ENCODE measurements around the gene DDX51. TPM values are rescaled to one million over a fixed set of nuclear protein-coding genes. Genes with fewer than 3 reads are reported as not detected.
"Not testable (repeated sequence)": the region's sequence is repeated elsewhere in the genome, so short reads cannot be mapped to it uniquely, and the experiment has no call there.

Gene DDX51
- total RNA-seq, 1 donor from 2014 or later, result 18.0 TPM

DNA sequence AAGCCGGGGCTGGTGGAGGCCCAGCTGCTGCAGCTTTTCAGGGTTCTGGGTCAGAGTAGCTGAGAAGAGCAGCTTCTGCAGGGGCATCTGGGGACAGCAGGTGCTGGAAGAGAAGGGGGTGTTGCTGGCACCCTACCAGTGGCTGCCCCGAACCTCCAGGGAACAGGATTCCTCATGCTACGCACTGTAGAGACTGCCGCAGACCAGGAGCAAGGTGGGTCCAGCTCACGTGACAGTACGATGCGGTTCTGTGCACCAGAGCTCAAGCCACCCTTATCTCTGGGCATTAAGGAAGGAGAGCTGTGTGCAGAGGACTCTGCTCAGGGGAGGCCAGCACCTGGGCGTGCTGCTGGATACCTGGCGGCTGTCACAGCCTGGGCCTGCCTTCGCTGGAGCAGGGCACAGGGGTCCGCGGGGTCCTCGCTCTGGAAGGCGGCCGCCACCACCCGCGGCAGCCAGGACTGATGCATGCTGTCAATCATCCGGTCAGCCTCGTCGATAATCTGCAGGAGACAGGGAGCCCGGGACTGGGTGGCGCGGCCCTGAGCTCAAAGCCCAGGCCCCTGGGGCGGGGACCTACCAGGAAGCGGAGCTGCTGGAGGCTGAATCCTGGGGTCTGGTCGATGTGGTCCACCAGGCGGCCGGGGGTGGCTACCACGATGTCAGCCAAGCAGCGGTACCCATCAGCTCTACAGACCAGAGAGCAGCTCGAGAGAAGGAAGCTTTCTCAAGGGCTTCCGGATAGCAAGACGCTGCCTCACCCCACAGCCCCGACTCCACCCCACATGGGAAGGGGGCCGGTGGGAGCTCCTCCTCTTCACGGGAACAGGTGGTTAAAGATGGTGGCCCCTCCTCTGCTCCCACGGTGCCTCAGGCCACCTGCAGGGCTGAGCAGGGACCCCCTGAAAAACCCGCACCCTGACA is 2.9 kb downstream of the DDX51 start:
- DNase-seq (ENCODE audit: low spot score), result no peak

DNA sequence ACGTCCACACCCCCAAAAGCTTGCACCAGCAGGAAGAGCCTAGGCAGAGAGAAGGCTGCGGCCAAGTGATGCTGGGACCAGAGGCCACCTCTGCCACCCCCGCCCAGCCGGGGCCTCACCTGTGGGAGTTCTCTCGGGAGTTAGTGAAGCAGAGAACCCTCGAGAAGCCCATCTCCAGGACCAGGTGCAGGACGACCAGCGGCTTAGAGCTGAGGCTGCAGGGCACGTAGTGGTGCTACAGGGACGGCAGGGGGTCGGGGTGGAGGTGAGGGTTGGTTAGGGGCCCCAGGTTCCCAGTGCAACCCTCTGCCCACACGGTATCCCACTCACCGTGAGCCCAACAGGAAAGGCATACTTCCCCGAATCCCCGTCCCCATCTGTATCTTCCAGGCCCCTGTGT is 3.6 kb downstream of the DDX51 start:
- DNase-seq (ENCODE audit: low spot score), result no peak

DNA sequence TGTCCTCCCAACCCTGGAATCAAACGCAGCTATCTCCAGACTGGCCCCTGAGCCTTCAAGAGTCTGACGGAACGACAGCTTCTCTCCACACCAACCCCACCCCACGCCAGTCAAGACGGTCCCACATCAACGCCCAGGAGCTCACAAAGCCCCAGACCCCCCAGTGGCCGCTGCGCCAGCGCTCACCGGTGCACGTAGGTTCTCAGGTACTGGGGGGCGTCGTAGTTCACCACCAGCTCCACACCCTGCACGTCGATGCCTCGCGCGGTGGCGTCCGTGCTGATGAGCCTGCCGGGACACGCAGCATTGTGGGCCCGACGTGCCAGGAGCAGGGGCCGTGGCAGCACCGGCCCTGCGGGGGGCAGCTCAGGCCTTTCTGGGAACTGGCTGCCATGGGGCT is 4.2 kb downstream of the DDX51 start:
- DNase-seq (ENCODE audit: low spot score), result no peak

DNA sequence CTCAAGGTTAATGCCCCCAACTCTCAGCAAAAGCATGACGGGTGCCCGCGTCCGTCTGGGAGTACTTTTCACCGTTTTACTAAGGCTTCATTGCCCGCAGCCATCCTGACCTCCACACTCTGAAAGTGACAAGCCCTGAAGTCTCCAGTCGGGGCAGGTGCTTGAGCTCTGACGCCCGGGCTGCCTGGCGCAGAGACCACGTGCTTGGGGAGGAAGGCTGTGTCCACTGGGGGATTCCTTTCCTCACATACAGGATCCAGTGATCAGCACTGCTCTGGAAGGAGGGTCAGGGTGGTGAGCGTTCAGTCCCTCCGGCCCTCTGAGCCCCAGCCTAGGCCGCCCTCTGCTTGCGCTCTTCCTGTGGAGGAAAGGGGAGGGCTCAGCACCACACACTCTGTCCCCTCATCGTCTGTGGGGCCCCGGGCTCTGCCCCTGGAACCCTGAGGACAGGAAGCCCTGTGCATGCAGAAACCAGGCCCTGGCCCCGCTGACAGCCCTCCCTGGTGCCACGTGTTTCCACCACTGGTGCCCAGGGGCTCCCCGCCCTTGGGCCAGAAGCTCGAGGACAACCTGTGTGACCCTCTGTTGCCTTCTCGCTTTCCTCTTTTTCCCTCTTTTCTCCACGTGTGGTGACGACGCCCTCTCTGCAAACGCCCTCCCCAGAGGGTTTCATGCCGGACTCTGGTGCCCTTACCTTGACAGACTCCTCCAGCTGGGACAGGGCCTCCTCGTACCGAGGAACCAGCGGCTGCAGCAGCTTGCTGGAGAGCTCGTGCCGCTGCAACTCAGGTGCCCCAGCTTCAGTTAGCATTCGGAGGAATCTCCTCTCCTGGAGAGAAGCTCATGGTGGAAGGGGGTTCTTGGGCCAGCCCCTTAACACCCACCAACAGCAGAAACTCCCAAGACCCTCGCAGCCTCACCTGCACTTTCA is 4.9 kb downstream of the DDX51 start:
- DNase-seq (ENCODE audit: low spot score), result no peak

DNA sequence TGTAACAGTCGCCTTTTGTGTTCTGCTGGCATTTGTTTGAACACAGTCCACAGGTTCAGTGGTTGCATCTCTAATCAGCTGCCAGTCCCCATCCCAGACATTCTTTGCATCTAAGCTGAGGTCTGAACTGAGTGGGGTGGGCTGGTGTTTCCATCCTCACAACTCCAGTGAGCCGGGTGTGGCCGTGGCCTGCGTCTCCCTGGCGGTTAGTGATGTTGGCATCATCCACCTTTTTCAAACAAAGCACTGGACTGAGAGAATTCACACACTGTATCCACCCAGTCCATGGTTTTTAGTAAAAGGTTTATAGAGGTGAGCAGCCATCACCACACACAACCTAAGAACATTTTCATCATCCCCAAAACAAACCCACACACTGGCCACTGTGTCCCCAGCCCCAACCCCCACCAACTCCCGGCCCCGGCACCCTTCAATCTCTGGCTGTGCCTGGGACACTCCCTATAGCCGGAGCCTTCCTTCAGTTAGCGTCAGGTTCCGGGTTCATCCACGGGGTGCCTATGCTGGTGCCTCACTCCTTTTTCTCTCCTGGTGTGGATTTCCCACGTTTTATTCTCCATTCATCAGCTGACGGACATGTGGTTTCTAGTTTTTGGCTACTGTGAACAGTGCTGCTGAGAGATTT is 6.5 kb downstream of the DDX51 start:
- no peak for DNase-seq (ENCODE audit: low spot score)

DNA sequence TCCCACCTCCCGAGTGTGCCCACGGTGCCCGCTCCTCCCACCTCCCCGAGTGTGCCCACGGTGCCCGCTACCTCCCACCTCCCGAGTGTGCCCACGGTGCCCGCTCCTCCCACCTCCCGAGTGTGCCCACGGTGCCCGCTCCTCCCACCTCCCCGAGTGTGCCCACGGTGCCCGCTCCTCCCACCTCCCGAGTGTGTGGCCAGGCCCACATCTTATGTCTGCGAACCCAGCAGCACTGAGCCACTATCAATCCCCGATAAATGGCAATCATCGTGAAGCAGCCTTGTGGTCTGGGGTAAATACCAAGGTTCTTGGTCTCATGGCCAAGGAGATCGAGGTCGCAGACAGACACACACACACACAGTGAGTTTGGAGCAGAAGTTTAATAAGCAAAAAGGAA is 7.9 kb downstream of the DDX51 start:
- DNase-seq (ENCODE audit: low spot score), result not testable (repeated sequence)

DNA sequence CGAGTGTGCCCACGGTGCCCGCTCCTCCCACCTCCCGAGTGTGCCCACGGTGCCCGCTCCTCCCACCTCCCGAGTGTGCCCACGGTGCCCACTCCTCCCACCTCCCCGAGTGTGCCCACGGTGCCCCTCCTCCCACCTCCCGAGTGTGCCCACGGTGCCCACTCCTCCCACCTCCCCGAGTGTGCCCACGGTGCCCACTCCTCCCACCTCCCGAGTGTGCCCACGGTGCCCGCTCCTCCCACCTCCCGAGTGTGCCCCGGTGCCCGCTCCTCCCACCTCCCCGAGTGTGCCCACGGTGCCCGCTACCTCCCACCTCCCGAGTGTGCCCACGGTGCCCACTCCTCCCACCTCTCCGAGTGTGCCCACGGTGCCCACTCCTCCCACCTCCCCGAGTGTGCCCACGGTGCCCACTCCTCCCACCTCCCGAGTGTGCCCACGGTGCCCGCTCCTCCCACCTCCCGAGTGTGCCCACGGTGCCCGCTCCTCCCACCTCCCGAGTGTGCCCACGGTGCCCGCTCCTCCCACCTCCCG is 9.4 kb downstream of the DDX51 start:
- DNase-seq (ENCODE audit: low spot score), result not testable (repeated sequence)

DNA sequence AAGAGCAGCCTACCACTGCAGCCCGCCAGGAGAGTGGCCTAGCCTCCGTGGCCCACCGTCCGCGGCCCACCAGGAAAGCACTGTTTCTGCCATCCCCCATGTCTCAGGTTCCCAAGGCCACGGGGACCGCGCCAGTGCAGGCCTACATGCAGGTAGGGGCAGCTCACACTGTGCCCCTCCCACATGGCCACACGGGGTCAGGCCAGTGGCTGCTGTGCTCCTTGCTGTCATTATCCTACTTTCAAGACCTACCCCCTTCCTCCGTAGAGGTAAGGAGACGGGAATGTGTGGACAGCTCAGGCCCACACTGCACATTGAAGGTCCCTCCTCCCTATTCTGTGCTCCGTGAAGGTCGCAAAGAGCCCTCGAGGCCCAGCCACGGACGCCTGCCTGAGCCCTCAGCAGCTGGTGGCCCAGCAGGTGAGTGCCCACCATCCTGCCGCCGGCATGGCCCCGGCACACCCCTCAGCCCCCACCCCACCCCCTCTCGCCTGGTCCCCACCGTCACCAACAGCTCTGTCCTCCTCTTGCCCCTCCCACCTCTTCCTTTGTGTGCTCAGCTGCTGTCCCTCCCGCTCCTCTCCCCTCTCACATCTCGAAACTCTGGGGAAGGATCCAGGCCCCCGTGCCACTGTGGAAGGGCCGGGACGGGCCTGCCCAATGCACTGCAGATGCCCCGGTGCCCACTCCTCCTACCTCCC is 10.0 kb downstream of the DDX51 start:
- DNase-seq (ENCODE audit: low spot score), result no peak

DNA sequence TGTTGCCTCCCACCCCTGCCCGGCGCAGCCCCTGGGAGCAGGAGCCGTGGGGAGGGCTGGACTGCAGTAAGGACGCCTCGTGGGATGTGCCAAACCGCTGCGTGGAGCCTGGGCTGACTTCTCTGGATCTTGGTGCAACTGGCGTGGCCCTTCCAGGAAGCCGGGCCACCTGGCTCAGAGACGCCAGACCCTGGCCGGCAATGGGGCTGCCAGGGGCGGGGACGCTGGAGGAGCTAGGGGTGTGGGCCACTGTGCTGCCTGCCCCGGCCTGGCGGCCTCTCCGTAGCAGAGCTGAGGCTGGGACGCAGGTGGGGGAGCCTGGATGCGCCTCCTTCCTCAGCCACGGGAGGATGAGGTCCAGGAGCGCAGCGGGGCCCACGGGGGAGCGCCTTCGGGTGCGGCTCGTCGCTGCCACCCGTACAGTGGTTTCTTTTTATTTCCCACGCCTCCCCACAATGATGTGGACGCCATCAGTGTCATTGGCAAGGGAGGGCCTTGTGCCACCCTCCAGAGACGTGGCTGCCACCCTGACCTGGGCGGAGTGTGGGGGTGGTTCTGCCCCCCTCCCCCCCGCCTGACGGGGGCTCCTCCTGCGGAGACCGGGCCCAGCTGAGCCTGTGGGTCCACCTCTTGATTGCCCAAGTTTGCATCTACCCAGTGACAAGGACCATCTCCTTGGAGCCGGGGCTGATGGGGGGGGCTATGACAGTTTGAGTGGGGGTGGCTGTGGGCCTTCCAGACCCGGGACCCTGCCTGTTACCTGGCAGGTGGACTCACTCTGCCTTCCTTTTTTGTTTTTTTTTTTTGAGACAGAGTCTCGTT is 11.3 kb downstream of the DDX51 start:
- DNase-seq (ENCODE audit: low spot score), result no peak

DNA sequence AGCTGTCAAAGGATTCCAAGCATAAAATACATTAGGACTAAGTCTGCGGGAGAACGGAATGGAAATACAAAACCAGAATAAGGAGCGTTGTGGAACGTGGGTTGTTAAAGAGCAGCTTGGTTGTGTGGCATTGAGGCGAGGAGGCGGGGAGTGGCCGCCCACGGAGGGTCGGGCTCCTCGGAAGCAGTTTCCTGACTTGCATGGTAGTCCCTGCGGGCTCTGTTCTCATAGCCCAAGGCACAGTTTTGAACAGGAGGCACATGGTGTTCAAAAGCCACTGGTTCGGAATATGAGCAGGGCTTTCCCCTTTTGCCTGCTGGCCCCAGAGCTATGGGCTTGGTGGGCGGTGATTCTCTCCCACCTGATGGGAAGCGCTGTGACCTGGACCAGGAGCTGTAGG is 12.2 kb downstream of the DDX51 start:
- DNase-seq (ENCODE audit: low spot score), result no peak

DNA sequence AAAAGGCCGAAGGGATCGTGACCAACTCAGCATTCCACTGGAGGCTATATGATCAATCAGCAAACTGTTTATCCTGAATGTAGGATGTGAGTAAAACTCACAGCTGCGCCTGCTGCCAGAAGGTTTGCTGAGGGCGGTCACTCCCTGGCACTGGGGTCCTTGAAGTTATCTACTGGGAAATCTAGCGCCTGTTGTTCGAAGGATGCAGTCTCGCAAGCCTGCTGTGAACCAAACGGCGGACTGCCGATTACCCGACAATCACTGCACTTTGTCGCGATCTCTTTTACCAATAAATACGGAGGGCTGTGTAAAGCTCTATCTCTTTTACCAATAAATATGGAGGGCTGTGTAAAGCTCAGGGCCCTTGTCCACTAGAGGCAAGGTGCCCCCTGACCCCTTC is 12.9 kb downstream of the DDX51 start:
- no peak for DNase-seq (ENCODE audit: low spot score)

DNA sequence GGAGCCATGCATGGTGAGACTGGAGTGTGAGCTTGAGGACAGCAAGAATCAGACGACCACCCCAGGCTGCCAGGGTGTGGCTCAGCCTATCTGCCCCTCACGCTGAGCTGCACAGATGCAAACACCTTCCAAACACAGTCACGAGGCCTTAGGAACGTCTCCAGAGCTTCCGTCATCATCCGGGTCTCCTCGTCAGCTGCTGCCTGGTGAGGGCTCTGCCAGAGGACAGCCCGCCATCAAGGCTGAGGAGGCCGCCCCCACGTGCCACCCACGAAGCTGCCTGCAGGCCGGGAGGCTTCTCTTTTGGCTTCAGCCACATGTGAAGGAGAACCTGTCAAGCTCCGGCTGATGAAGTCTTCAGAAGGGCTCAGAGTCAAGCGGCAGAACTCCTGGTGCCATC is 13.4 kb downstream of the DDX51 start:
- no peak for DNase-seq (ENCODE audit: low spot score)

DNA sequence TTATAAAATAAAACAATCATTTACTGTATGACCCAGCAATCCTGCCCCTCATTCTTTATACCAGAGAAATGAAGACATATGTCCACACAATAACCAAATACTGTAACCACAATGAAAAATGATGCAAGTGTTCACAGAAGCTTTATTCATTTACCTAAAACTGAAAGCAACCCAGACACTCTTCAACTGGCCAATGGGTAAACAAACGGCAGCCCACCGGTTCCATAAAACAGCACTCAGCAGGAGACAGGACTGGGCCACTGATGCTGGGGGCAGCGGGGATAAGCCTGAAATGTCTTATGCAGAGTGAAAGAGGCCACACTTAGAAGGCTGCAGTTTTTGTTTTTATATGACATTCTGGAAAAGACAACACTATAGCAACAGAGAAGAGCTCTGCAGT is 15.1 kb downstream of the DDX51 start:
- no peak for DNase-seq (ENCODE audit: low spot score)

DNA sequence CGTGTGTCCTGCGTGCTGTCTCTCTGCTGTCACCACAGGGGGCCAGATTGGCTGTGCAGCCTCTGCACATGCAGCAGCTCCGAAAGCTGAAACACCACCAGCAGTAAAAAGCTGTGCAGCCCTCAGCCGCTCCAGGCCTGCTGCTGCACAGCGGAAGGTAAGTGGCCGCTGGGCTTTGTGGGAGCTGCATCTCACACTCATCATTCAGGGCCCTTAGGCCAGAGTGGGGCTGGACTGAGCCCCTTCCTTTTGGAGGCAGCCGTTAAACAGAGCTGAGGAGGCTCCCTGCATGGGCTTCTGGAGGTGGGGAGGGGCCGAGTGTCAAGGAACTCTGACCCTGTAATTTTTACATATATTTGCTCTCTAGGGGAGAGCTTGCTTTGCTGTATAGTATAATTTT is 17.1 kb downstream of the DDX51 start:
- no peak for DNase-seq (ENCODE audit: low spot score)

DNA sequence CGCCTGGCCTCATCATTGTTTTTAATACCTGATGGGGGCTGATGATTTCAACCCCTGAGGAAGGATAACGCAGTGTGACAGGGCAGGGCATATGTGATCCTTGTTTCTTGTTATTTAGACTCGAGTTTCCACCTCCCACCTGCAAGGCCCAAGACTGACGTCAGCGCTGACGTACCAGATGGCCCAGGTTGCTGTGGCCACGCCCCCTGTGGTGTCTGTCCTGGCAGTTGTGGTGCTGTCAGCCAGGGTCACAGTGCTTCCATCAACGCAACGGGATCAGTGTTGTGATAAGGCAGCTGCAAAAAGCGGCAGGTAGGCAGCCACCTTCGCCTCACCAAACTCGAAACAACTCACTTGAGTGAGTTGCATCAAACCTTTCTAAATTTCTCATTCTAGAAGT is 18.4 kb downstream of the DDX51 start:
- DNase-seq (ENCODE audit: low spot score), result no peak

DNA sequence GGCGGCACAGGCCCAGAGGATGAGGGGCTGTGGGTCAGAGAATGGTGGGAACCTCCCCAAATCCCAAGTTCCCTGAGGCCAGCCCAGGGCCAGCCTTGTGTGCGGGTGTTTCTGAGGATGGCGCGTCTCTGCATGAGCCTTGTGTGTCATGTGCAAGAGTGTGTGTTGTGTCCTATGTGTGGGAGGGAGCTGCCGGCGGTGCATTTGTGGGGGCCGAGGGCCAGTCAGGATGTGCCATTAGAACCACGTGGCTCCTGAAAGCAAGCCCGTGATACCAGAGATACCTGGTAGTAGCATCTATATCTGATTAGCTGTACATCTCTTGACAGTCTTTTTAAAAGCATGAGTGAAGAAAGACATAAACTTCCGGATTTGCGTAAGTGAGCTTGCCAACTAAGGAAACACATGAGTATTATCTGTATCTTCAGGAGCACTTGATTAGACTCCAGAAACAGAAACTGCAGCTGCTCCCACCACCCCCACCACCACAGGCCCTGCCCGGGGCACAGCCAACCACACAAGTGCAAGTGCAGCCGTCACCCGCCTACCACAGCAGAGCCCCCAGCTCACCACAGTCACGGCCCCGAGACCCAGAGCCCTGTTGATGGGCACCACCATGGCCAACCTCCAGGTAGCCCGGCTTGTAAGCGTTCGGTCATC is 19.2 kb downstream of the DDX51 start:
- DNase-seq (ENCODE audit: low spot score), result no peak

DNA sequence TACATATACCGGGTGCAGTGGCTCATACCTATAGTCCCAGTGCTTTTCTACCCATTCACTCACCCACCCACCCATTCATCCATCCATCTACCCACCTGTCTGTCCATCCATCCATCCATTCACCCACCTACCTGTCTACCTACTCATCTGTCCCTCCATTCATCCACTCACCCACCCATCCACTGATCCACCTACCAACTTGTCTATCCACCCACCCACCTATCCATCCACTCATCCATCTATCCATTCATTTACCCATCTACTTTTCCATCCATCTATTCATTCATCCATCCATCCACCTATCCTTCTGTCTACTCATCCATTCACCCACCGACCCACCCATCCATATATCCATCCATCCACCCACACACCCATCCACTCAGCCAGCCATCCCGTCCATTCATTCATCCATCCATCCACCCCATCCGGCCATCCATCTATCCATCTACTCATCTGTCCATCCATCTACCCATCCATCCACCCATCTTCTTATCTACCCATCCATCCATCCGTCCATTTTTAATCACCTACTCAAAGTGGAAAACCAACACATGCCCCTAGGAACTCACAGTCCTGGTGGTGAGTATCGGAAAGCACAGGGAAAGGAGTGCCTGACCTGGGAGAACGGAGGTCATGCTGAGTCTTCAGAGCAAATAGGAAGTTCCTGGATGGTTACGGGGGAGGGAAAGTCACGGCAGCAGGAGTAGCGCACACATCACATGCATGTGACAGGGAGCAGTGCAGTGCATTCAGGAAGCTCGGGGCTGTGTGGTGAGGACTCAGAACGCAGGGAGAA is 20.0 kb downstream of the DDX51 start:
- DNase-seq (ENCODE audit: low spot score), result no peak

DNA sequence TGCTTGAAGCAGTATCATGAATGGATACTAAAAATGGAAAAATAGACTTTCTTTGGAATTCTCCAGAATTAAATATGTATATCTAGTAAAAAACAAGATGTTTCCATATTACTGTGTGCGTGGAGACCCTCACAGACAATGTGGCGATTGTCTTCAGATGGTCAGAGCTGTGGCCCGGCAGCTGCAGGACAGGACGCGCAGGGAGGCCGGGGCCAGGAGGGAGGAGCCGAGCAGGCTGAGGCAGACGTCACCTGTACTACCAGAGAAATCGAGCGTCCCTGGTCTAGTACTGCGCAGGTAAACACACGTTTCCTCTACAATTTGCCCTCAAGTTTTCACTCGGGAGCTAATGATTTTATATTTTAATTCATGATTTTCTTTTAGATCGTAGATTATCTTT is 22.8 kb downstream of the DDX51 start:
- DNase-seq (ENCODE audit: low spot score), result no peak

DNA sequence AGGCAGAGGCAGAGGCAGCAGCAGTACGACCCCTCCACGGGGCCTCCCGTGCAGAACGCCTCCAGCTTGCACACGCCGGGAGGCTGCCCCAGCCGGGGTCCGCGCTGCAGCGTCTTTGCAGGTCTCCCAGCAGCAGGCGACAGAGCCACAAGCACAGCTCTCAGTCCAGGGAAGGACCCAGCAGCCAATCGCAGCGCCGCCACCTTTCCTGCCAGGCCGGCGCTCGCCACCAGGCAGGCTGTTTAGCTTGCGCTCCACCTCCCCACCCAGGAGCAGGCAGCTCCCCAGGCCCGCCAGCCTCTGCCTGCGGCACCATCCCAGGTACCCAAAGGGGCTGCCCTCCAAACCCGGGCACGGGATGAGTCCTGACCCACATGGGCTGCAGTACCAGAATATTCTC is 25.2 kb downstream of the DDX51 start:
- DNase-seq (ENCODE audit: low spot score), result no peak
